SH-SY5Y (cell line): Measurements from ENCODE around the gene KRT3.

Source experiments
- GATA2 ChIP-seq: IDR thresholded peaks from 2 replicates; pipeline ENCODE4 v1.6.1; 2011; ENCODE audit warnings: mild to moderate bottlenecking, low read depth, low read length
- GATA3 ChIP-seq: IDR thresholded peaks from 2 replicates; pipeline ENCODE4 v1.6.1; 2011; ENCODE audit warnings: low read depth, mild to moderate bottlenecking, low read length, moderate library complexity

GRCh38 chr12:52788192-52788875 is 7.6 kb downstream of the KRT3 start:
- TF ChIP-seq GATA3: no peak
- TF ChIP-seq GATA2: no peak
